ENCODE results near the gene ITIH5. TPM values are rescaled to one million over a fixed set of nuclear protein-coding genes. Genes with fewer than 3 reads are reported as not detected.
"Not testable (repeated sequence)": the region's sequence is repeated elsewhere in the genome, so short reads cannot be mapped to it uniquely, and the experiment has no call there.

ITIH5 gene
- total RNA-seq, 1 experiment from 2014 or later: not detected

DNA sequence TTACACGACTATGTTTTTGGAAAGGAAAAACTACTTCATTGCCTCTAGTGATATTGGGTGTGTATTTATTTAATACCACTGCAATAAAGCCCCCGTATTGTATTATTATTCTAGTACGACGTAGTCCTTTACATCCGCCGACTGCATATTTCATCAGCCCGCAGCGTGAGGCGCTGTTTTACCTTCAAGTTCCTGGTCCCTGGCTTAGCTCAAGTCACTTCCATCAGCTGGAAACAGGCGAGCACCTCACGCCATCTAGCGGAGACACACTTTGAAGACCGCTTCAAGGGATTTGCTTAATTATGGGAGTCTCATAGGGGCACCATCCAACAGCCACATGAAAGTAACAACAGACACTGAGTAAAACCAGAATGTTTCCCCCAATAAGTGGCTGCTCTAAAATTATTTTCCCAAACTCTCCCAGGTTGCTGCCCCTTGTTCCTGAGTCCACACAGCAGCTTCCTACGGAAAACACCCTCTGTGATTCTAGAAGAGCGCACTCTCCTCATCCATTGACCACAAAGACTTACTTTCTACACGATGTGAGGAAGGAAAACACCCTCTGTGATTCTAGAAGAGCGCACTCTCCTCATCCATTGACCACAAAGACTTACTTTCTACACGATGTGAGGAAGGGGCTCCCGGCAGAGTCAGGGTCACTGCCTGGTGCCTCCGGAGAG, 20.6 kb upstream of the ITIH5 start:
- peak; percentile 89 for DNase-seq (ENCODE audit: low spot score)

DNA sequence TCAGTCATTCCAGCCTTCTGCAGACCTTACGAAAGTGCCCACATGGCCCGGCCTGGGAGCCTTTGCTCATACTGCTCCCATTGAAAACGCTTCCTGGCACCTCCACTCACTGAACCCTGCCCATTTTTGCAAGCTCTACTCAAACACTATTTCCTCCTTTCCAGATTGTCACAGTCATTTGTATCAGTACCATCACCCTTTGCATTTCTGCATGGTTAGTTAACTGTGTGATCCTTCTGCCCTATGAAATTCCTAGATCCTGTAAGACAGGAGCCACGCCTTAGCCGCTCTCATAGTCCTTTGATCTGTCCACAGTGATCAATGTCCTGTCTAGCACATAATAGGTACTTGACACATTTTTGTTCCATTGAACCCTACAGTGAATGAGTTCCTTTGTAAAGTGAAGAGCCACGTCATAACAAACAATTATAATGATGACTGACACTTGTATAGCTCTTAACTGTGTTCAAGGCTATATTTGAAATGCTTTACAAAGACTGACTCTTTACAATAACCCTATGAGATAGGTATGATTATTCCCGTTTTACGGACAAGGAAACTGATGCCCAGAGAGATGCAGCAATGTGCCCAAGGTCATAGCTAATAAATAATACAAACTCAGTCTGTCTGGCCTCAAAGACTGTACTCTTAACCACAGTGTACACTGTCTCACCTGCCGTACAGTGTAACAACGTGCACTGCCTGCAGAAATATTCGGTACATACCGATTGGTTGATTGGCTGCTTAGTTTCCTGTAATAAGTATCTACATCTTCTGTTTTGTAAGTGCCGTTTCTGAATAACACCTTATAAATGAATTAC, 19.8 kb upstream of the ITIH5 start:
- no peak for DNase-seq (ENCODE audit: low spot score)

DNA sequence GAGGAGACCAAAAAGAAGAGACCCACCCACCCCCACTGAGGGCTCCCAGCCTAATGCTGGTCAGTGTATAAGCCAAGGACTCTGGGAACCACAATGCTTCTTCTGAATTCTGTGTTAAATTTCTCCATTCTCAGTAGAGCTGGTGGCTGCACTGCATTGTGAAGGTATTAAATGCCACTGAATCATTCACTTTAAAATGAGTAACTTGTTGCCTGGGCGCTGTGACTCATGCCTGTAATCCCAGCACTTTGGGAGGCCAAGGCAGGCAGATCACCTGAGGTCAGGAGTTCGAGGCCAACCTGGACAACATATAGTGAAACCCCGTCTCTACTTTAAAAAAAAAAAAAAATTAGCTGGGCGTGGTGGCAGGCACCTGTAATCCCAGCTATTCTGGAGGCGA, 13.3 kb upstream of the ITIH5 start:
- DNase-seq (ENCODE audit: low spot score): not testable (repeated sequence)

DNA sequence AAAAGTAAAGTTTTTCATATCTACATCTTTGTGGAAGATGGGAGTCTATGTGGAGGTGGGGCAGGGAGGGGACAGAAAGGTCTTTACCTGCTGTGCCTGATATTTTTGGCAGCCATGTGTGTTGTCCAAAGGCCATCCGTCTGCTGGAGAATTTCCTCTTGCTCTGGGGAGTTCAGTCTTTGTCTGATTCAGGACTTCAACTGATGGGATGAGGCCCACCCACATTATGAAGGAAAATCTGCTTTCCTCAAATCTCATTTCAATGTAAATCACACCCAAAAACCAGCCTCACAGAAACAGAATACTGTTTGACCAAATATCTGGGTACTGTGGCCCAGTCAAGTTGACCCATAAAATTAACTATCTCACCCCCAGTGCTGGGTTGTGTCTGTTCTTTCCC, 12.5 kb upstream of the ITIH5 start:
- DNase-seq (ENCODE audit: low spot score): no peak

DNA sequence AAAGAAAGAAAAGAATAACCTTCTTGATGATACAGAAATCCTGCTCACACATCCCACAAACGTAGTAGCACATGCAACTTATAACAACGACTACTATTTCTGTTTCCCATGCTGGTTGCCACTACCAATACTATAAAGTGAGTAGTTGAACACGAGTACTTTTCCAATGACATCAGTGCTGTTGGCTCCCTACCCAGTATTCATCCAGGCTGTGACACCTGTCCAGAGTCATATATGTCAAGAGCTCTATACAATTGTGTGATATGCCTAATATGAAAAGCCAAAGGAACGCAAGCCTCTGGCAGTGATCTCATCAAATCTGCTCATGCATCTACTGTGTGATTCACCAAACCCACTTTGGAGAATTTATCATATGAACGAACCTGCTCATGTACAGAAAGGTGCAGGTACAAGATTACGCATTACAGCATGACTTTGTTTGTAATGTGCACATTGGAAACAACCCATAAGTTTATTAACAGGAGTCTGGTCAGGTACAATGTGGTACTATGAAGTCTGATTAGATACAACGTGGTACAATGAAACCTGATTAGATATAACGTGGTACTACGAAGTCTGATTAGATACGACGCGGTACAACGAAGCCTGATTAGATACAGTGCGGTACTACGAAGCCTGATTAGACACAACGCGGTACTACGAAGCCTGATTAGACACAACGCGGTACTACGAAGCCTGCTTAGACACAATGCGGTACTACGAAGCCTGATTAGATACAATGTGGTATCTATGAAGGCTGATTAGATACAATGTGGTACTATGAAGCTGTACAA, 5.8 kb upstream of the ITIH5 start:
- no peak for DNase-seq (ENCODE audit: low spot score)

DNA sequence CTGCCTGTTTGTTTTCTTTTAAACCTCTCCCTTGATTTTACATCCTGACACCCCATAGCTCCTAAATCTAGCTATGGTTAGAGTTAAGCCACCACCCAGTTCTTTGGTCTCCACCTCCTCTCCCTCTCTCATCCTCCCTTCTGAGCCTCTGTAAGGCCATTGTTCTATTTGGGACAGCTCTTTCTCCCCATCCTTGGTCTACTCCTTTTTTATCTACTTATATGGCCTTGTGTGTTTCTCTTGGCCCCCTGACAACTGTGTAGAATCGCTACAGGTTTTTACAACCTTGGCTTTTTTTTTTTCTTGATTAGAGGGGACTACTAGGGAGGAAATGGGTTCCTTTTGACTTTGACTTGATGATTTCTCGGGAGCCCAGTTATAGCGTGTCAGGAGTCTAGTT, 3.4 kb upstream of the ITIH5 start:
- no peak for DNase-seq (ENCODE audit: low spot score)

DNA sequence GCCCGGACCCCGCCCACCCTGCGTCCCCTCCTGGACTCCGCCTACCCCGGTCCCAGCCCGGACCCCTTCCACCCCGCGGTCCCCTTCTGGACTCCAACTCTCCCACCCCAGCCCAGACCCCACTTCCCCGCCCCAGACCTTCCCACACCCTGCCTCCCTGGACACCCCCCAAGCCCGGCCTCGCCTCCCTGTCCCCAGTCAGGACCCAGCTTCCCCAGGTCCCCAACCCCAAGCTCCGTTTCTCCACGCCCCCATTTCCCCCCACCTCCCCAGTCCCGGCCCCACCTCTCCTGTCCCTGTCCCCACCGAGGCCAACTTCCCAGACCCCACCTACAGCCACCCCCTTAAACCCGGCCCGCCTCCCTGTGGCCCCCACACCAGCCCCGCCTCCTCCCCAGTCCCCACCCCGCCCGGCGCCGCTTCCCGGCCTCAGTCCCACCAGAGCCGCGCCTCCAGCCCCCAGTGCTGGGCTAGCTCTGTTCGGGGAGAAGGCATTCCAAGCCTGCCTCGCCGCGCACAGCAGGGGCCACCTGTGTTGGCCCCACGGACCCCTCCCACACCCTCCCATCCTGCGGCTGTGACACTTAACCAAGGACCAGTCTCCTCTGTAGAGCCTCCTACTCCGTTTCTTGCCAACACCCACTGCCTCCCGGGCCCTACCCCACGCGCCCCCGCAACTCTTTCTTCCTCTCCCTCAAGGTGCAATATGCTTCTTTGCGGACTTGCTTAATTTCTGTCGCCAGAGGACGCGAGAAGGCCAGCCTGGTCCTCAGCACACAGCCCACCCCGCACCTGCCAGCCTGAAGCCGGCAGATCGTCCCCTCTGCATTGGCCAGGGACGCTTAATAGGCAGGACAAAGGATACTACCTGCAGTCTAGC, 736 bp upstream of the ITIH5 start:
- DNase-seq (ENCODE audit: low spot score): no peak

DNA sequence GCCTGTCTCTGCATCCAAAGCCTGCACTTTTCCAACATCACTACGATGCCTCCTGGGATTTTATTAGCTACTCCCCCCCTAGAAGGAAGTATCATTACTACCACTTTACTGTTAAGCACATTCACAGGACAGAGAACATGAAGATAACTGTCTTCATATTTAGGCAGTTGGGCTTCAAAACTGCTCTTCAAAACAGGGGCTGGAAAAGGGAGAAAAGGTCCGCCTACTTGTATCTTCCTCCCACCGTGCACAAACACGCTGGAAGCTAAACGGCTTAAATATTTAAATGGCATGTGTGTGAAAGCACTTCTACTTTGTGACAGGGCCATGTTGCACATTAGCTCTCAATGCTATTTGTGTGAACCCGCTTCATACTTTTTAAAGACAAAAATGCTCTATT, 999 bp downstream of the ITIH5 start:
- no peak for DNase-seq (ENCODE audit: low spot score)

DNA sequence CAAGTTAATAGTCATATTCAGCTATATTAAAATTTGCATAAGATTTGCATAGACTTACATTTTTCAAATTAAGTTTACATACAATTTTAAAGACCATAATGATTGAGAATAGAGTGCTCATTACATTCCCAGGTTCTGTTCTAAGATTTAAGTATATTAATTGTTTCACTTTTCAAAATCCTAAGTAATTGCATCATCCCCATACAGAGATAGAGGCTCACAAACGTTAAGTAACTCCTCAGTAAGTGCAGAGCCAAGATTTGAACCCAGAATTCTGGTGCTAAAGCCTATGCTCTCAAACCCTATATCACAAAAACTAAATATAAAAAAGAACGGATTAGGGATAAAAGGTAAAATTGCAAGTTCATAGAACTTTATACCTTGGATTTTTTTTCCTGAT, 2.1 kb downstream of the ITIH5 start:
- DNase-seq (ENCODE audit: low spot score): no peak

DNA sequence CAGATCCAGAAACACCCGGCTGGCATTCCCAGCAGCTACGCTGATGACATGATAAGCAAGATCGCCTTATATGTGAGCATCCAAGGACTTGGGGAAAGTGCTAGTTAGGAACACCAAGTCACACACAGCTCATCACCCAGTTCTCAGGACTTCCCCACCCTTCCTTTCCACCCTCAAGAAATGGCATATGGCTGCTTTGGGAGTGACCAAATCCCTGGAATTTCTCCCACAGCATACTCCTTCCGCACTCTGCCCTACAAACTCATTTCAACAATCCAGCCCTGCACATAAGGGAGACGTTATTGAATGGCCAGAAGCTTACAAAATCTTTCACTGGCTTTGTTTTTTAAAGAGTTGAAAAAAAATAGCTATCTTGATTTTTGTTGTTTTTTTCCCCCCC, 4.2 kb downstream of the ITIH5 start:
- DNase-seq (ENCODE audit: low spot score): no peak

DNA sequence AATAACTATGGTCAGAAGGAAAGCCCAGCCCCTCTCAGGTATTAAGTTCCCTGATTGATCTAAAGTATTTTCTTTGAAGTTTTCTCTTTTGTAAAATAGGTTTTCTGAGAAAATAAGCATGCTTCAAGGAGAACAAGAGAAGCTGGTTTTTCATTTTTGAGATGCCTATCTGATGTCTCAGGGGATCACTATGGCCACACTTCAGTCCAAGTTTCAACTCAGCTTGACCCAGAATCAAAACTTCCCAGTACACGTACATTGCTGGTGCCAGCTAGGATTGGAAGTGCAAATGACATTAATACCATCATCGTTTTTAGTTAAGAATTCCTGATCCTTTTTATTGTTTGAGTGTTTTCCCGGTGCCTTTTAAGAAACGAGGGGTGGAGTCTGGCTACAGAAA, 7.2 kb downstream of the ITIH5 start:
- no peak for DNase-seq (ENCODE audit: low spot score)

DNA sequence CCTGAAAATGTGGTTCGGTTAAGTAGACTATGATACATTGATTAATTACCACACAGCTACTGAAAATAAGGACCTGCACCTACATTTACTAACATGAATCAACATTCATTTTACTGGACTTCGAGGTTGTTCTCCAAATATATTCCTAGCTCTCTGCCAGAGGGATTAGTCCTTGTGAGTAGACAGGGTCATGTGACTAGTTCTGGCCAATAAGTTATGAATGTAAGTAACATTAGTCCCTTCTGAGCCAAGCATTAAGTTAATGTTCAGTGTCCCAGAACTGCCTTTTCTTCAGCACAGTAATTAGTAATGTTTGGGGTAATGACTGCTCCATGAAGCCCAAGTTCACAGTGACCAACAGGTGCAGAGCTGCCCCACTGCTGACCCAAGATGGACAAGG, 9.2 kb downstream of the ITIH5 start:
- DNase-seq (ENCODE audit: low spot score): no peak

DNA sequence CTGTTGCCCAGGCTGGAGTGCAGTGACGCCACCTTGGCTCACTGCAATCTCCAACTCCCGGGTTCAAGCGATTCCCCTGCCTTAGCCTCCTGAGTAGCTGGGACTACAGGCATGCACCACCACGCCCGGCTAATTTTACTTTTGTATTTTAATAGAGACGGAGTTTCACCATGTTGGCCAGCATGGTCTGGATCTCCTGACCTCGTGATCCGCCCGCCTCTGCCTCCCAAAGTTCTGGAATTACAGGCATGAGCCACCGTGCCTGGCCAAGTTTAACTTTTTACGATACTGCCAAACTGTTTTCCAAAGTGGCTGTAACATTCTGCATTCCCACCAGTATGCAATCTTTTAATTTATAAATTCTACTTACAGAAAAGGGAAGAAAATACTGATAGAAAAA, 9.7 kb downstream of the ITIH5 start:
- not testable (repeated sequence) for DNase-seq (ENCODE audit: low spot score)

DNA sequence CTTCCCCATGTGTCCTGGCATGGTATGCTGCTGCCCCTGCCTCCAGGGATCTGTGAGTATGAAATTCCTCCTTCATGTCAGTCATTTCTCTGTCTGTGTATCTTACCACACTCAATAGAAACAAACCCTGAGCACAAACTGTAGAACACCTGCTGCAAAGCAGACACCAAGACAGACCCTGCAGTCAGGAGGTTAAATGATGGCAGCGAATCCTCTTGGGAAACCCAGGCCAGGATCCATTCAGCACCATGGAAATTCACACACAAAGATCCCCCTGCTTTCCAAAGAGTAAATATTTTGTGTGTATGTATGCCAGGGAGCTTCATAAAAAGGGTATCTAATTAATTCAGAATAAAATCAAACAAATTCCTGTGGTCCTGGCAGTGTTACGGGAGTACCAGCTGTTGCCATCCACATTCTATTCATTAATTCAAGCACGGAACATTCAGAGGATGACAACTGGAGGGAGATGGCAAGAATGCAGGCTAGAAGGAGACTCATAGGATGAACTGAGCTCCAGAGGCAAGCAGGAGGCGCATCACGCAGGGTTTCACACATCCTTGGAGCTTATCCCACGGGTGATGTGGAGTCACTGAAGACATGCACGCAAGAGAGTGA, 14.8 kb downstream of the ITIH5 start:
- DNase-seq (ENCODE audit: low spot score): no peak

DNA sequence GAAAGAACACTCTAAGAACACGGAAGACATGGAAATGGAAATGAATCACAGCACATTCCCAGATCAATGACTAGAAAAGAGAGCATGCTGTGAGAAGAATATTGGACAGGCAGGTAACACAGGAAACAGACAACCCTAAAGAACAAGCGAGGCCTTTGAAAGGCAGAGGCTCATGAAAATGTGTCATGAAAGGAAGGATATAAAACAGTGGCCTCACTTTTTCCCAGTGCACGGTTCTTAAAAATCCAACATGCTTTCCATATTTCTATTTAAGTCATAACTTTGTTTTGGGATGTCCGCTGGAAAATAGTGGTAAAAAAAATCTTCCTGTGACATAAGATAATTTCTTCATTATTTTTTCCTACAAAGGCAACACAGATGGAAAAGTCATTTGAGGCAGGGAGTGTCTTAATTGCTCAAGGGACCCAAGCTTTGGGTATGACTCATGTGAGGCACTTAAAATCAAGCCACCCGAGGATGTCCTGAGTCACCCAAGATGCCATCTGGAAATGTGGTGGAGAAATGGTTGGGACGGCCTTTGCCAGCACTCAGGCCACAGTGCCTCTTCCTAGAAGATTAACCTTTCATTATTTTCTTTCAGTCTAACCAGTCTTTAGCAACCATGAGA, 17.0 kb downstream of the ITIH5 start:
- DNase-seq (ENCODE audit: low spot score): no peak

DNA sequence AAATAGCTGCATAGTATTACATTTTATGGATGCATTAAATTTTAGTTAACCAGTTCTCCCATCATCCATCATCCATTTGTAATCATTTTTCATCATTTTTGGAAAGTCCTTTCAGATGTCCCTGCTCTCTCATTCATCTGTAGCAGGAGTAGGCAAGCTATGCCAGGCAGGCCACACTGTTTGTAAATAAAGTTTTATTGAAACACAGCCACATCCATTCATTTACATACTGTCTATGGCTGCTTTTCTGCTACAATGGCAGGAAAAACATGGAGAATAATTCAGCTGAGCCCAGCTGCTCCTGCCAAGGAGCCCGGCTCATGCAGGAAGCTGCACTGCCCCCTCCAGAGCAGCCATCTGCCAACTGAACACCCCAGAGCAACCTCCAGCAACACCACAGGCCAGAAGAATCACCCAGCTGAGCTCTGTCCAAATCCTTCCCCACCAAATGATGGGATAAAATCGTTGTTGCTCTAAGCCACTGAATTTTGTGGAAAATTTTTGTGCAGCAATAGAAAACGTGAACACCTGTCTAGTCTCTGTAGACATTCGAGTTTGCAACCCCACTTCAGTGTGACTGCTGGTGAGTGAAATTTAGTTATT, 19.6 kb downstream of the ITIH5 start:
- no peak for DNase-seq (ENCODE audit: low spot score)

DNA sequence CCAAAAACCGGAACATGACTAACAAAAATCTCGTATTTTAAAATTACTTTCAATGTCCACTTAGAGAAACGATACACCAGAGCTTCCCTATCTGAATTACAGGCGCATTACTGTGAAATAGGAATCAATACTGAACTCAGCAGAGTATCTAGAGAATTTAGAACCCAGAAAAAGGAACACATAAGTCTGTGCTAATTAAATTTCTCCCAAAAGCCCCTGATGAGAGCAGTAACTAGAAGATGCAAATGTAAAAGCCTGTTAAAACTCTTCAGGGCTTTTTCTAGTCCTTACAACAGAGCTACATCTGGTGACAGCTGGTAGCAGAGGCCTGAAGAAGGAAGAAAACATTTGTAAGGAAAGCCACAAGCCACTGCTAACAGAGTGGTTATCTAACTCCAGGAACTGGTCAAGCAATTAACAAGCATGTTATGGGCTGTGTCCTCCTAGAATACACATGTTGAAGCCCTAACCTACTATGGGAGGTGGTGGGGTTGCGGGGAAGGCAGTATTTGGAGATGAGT, 24.2 kb downstream of the ITIH5 start:
- no peak for DNase-seq (ENCODE audit: low spot score)

DNA sequence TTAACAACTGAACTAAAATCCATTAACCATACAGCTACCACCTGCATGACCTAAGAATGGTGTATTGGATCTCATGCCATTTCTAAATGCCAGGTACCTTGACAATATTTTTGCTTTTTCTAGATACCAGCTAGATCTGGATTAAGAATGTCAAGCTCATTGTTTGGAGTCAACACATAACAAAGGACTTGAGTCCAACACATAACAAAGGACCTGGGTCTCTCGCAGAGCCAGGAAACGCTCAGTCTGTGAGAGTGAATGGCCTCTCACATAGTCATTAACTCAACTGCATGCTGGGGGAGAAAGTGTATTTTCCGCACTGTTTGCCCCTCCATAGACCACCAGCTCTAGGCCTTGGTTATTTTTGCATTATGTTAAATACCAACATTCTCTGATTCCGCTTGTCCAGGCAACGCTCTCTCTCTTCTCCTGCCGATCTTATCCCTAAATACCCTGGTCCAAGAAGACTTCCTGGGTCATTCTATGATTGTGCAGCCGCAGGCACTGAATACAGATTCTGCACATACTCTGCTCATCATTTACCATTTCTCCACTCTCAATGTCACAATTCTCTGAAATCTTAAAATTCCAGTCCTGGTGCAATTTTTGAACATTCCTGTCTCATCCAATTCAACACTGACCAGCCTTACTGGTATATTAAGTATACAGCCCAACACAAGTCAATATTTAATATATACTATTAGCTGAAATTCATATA, 31.2 kb downstream of the ITIH5 start:
- no peak for DNase-seq (ENCODE audit: low spot score)
